GM12891 (cell line): ENCODE measurements around the gene MED28.

ENCODE experiments used
- PAX5 ChIP-seq: IDR thresholded peaks from 2 replicates; pipeline ENCODE4 v1.6.1; 2011; ENCODE audit warnings: low read length, moderate library complexity, mild to moderate bottlenecking; ENCODE audit not compliant: insufficient read depth, severe bottlenecking
- POLR2A ChIP-seq: IDR thresholded peaks from 2 replicates; pipeline ENCODE4 v1.6.1; 2011; ENCODE audit warnings: low read depth, low read length, control low read depth
- POLR2AphosphoS5 ChIP-seq: IDR thresholded peaks from 2 replicates; pipeline ENCODE4 v1.6.1; 2011; ENCODE audit warnings: low read depth, low read length, control low read depth
- POU2F2 ChIP-seq: IDR thresholded peaks from 2 replicates; pipeline ENCODE4 v1.6.1; 2011; ENCODE audit warnings: low read depth, mild to moderate bottlenecking, control low read depth, low read length, moderate library complexity
- SPI1 ChIP-seq: IDR thresholded peaks from 2 replicates; pipeline ENCODE4 v1.6.1; 2011; ENCODE audit warnings: low read depth, low read length, control low read depth
- TAF1 ChIP-seq: IDR thresholded peaks from 2 replicates; pipeline ENCODE4 v1.6.1; 2011; ENCODE audit warnings: low read depth, low read length, control low read depth

GRCh38 chr4:17665852-17666251 is 51.4 kb downstream of the MED28 start:
- TF ChIP-seq POLR2AphosphoS5 (no peak), POLR2A (no peak), SPI1 (no peak), POU2F2 (no peak), TAF1 (no peak), PAX5 (no peak)
